Kidney (tissue), 11 donors: ENCODE data around the gene NAPG. TPM values are rescaled to one million over a fixed set of nuclear protein-coding genes. Genes with fewer than 3 reads are reported as not detected.
"Not testable (repeated sequence)": the region's sequence is repeated elsewhere in the genome, so short reads cannot be mapped to it uniquely, and the experiment has no call there.

Source experiments
- DNase-seq, 5 donors: peaks; one replicate each; pipeline ENCODE4 v3.0.0-alpha.2; 2013 to 2020
- FAIRE-seq: peaks from 2 replicates; lab custom pipeline; 2012; peaks lifted over from hg19 to GRCh38; lab: Jason Lieb, UNC
- H3K27ac ChIP-seq, 2 donors: one replicate each; pipeline ENCODE4 v1.7.0; 2013; ENCODE audit warnings: low read depth in 2 of 2, low read length in 2 of 2, inconsistent platforms in 1 of 2
- H3K27me3 ChIP-seq: one replicate; pipeline ENCODE4 v1.7.1; 2013; ENCODE audit warnings: low read length, inconsistent platforms; ENCODE audit not compliant: control insufficient read depth, insufficient read depth
- H3K36me3 ChIP-seq, 3 donors: one replicate each; pipeline versions ENCODE4 v1.7.0 to v1.7.1; 2013; ENCODE audit warnings: low read length in 3 of 3, control low read depth in 1 of 3, inconsistent platforms in 1 of 3; ENCODE audit not compliant: insufficient read depth in 3 of 3, control insufficient read depth in 2 of 3
- H3K4me1 ChIP-seq, 3 donors: one replicate each; pipeline versions ENCODE4 v1.7.0 to v1.7.1; 2013; ENCODE audit warnings: low read length in 3 of 3, inconsistent platforms in 1 of 3, low read depth in 1 of 3; ENCODE audit not compliant: control insufficient read depth in 2 of 3, insufficient read depth in 2 of 3
- H3K4me3 ChIP-seq, 3 donors: one replicate each; pipeline versions ENCODE4 v1.7.0 to v1.8.1; 2013; ENCODE audit warnings: low read length in 3 of 3, control low read depth in 1 of 3, inconsistent platforms in 1 of 3
- H3K9ac ChIP-seq, 3 donors: one replicate each; pipeline versions ENCODE4 v1.7.0 to v1.7.1; 2013; ENCODE audit warnings: low read length in 3 of 3, control low read depth in 1 of 3, inconsistent platforms in 1 of 3
- H3K9me3 ChIP-seq, 3 donors: one replicate each; pipeline versions ENCODE4 v1.7.0 to v1.7.1; 2013; ENCODE audit warnings: low read length in 3 of 3, control low read depth in 1 of 3, inconsistent platforms in 1 of 3; ENCODE audit not compliant: control insufficient read depth in 2 of 3, insufficient read depth in 1 of 3
- intact Hi-C: fragments of 100-400 bp; cut with DNase I; formaldehyde crosslinking; loops from one replicate; pipeline ENCODE4 v1.11.1; 2022
- polyA plus RNA-seq: library from polyadenylated mRNA; stranded (reverse); fragments of 350-450 nt; fragmentation: Illumina TruSeq; extraction: RNeasy Lipid Tissue Mini Kit (QIAGEN cat#74804); gene quantifications from one replicate; pipeline ENCODE4 v1.2.3, GENCODE V29; 2014; ENCODE audit warnings: low read depth, low replicate concordance; ENCODE audit not compliant: insufficient read depth
- total RNA-seq: library from RNA; stranded (reverse); fragmentation: NEBNext Ultra II Directional; extraction: Animal tissue kit (Norgen Biotek cat#: 25700); gene quantifications from one replicate; pipeline ENCODE4 v1.2.1, GENCODE V29; 2021
- donor health status: control.
- donor health status: control.
- donor health status: DM: yes; HTN: yes; CAD: no.
- donor health status: Normal renal cell carcinoma (clear cell type).

Gene NAPG
- total and polyA plus RNA-seq, 2 donors from 2014 or later = 15.0 to 39.4 TPM

GRCh38 chr18:10595917-10596316, 70.1 kb downstream of the NAPG start:
- not testable (repeated sequence) for FAIRE-seq

DNA sequence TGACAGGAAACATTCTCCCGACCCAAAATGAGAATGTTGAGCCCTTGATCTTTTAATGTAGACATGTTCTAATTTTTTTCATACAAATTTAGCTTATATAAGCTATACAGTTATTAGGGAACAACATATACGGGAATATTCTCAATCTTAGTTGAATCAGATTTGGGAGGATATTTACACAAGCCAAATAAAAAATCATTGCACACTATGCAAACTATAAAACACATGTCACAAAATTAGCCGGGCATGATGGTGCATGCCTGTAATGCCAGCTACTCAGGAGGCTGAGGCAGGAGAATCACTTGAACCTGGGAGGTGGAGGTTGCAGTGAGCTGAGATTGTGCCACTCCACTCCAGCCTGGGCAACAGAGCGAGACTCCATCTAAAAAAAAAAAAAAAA, 71.9 kb downstream of the NAPG start:
- H3K36me3 ChIP-seq, H3K9ac ChIP-seq, H3K4me3 ChIP-seq, H3K27me3 ChIP-seq, H3K27ac ChIP-seq, H3K4me1 ChIP-seq, DNase-seq, intact Hi-C loops, FAIRE-seq, H3K9me3 ChIP-seq: not testable (repeated sequence)

More at GRCh38 chr18:10595917-10596316, 70.1 kb downstream of the NAPG start:
- H3K4me3 ChIP-seq, intact Hi-C loops, H3K9ac ChIP-seq, H3K27ac ChIP-seq, H3K4me1 ChIP-seq, DNase-seq, H3K36me3 ChIP-seq, H3K9me3 ChIP-seq, H3K27me3 ChIP-seq: not testable (repeated sequence)

- H3K27ac ChIP-seq, H3K36me3 ChIP-seq, FAIRE-seq, H3K9me3 ChIP-seq, H3K4me3 ChIP-seq, H3K4me1 ChIP-seq, H3K9ac ChIP-seq, intact Hi-C loops, H3K27me3 ChIP-seq, DNase-seq: not testable (repeated sequence)
Observed at GRCh38 chr18:10600701-10601100, 74.9 kb downstream of the NAPG start.

Other genes starting within 250 kb of the NAPG start
- gene APCDD1, start 71.4 kb upstream of the NAPG start, total RNA-seq = 22.9 TPM
- 2.8 TPM for gene APCDD1, start 71.4 kb upstream of the NAPG start, polyA plus RNA-seq